ENCODE measurements around the gene FAM13A.
"Not testable (repeated sequence)": the region's sequence is repeated elsewhere in the genome, so short reads cannot be mapped to it uniquely, and the experiment has no call there.

The FAM13A gene

GRCh38 chr4:89056953-89057398 lies at the start of gene FAM13A:
FAM13A (minus strand) TSS chr4:89057185; CDS start chr4:89056964, 221 bp downstream.
- DNase-seq (ENCODE audit: low read depth in 1 of 2, low spot score in 1 of 2): no peak

DNA sequence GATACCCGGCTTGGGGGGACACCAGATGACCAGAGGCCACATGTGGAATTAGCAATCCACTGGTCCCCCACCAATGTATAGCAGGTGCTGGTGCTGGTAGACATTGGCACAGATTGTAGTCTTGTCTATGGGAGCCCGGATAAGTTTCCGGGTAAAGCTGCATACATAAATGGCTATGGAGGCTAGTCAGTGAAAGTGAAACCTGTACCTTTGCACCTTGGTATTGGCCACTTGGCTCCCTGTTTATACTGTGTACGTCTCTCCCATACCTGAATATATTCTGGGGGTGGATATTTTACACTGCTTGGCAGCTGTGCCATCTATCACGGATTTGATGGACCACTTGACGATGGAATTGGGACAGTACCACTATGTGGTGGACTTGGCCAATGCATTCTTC lies 48.7 kb upstream of the FAM13A start:
- no peak for DNase-seq (ENCODE audit: low read depth in 1 of 2, low spot score in 1 of 2)

DNA sequence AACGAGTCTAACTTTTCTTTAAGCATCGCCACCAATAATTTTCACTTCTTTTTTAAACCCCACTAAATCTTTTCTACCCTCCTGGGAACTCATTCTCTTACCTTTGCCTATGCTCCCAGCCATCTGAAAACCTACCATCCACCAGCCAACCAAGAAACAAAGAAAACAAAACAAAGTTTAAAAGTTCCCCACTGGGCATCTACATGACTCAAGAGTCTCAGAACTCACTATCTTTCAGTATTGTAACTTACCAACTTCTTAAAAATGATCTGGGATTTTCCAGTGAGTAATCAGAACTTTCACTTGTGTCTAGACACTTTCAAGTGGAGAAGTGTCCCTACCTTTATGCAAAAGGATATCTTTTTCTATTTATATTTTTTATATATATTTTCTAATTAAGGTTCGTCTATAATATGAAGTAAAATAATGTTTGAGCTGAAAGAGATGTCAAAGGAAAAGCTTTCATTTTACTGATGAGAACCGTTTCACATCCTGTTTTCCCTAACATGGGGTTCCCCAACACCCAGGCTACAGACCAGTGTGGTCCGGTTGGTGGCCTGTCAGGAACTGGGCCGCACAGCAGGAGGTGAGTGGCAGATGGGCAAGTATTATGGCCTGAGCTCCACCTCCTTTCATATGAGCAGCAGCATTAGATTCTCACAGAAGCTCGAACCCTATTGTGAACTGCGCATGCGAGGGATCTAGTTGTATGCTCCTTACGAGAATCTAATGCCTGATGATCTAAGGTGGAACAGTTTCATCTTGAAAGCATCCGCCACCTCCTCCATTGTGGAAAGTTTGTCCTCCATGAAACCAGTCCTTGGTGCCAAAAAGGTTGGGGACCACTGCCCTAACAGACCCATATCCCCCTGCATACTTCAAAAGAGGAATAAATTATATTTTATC lies 44.5 kb upstream of the FAM13A start:
- DNase-seq (ENCODE audit: low read depth in 1 of 2, low spot score in 1 of 2): no peak

DNA sequence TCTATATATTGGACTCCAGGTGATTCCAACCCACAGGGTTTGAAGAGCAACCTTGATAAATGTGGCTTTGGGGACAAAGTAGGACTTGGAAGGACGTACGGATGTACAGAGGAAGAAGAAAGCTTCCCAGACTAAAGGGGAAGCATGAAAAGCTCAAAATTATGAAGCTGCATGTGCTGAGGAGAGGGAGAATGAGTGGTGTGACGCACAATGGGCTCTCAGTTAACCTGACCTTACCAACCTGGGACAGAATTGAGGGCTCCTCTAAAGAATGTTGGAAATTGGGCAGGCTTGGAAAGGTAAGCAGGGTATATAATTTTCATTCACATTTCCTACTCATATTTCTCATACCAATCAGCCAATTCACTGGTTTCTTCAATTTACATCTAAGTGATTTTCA lies 43.9 kb upstream of the FAM13A start:
- DNase-seq (ENCODE audit: low read depth in 1 of 2, low spot score in 1 of 2): no peak

DNA sequence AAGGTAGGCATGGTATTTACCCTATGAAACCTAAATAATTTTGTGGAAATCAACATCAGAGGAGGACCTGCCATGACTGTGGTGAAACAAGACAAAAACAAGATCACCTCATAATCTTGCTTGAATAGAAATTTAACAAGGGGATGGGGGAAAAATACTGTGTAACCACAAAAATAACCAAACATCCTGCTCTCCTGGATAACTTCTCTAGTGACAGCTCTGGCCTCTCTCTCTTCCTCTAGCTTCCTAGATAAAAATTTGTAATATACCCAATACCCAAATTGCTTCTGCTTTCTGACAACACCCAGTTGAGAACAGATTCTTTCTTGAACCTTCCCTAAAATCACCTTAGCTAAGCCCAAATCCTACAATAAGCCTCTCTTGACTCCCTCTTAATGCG lies 42.5 kb upstream of the FAM13A start:
- no peak for DNase-seq (ENCODE audit: low read depth in 1 of 2, low spot score in 1 of 2)

- DNase-seq (ENCODE audit: low read depth in 1 of 2, low spot score in 1 of 2): no peak
Observed at GRCh38 chr4:89099034-89099433, 42.0 kb upstream of the FAM13A start.

DNA sequence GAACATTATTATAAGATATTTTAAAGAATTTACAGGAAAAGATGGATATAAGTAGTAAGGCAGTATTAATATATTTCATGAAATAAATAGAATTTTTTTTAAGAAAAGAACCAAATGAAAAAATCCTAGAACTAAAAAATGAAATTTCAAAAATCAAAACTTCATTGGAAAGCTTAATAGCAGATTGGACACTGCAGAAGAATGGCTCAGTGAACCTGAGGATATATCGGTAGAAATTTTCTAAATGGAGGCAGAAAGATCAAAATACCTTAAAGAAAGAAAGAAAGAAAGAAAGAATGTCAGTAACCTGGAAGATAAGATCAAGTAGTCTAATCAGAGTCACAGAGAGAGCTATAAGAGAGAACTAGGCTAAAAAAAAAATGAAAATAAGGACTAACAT lies 21.3 kb upstream of the FAM13A start:
- no peak for DNase-seq (ENCODE audit: low read depth in 1 of 2, low spot score in 1 of 2)

DNA sequence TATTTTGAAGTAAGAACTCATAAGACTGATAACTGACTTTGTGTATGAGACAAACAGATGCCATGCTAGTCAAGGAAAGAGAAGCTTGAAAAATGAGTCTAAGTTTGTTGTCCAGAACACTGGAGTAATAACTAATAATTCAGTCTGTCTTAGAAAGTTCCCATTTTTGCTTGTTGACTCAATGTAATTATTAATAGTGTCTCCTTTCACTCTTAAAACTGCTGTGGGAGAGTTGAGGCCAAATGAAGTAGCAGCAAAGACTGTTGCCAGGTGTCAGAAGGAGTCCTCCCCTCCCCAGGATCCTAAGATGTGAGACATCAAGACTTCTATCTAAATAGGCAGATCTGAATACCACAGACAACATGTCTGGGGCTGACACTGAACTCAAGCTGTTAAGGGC lies 20.8 kb upstream of the FAM13A start:
- DNase-seq (ENCODE audit: low read depth in 1 of 2, low spot score in 1 of 2): no peak

GRCh38 chr4:89072921-89073320 lies 15.9 kb upstream of the FAM13A start:
- DNase-seq (ENCODE audit: low read depth in 1 of 2, low spot score in 1 of 2): no peak

GRCh38 chr4:89071311-89071710 lies 14.3 kb upstream of the FAM13A start:
- no peak for DNase-seq (ENCODE audit: low read depth in 1 of 2, low spot score in 1 of 2)

DNA sequence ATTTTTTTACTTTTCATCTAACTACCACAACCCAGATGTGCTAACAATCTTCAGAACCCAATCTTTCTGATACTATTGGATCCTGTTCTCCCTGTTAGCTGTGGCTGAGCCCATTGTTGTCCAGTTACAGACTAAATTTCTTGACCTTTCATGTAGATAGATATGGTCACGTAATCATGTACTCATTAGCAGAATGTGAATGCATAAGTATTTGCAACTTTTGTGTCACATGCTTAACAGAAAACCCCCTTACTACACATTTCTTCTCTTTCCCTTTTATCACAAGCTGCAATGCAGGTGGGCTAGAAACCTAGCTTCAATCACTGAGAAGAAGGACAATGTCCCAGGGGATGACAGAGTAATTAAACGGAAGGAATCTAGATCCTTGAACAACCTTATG lies 13.1 kb upstream of the FAM13A start:
- no peak for DNase-seq (ENCODE audit: low read depth in 1 of 2, low spot score in 1 of 2)

DNA sequence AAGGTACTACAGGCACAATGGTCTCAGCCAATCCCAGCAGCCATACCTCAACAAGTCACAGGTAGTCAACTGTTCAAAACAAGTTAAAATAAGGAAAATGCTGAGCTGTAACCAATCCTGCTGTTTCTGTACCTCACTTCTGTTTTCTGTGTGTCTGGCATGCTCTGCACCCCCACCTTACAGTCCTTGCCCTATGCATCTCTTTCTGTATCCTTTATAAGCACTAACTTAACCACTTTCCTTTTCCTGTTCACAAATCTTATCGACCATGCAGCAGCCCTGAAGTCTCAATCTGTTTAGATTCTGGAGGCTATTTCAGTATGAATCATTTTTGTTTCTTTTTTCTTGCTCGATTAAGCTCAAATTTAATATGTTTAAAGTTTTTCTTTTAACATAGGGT lies 12.5 kb upstream of the FAM13A start:
- no peak for DNase-seq (ENCODE audit: low read depth in 1 of 2, low spot score in 1 of 2)

DNA sequence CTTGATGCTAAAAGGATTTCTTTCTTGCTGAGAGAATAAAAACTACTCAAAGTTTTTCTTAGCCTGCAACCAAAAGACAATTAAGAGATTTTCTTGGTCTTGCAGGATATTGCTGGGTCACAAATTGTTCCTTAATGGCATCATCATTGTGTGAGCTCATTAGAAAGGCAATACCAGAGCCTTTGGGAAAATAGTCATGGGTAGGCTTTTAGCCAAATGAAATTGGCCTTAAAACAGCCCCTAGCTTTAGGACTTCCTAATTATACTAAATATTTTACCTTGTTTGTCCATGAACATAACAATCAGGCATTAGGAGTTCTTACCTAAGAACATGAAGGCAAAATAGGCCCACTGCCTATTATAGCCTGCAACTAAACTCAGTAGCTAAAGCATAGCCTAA lies 10.4 kb upstream of the FAM13A start:
- no peak for DNase-seq (ENCODE audit: low read depth in 1 of 2, low spot score in 1 of 2)

GRCh38 chr4:89064848-89065247 lies 7.9 kb upstream of the FAM13A start:
- DNase-seq (ENCODE audit: low read depth in 1 of 2, low spot score in 1 of 2): no peak

- not testable (repeated sequence) for DNase-seq (ENCODE audit: low read depth in 1 of 2, low spot score in 1 of 2)
Observed at GRCh38 chr4:89057844-89058243, 859 bp upstream of the FAM13A start.

GRCh38 chr4:89056292-89056952 lies 563 bp downstream of the FAM13A start:
- no peak for DNase-seq (ENCODE audit: low read depth in 1 of 2, low spot score in 1 of 2)

DNA sequence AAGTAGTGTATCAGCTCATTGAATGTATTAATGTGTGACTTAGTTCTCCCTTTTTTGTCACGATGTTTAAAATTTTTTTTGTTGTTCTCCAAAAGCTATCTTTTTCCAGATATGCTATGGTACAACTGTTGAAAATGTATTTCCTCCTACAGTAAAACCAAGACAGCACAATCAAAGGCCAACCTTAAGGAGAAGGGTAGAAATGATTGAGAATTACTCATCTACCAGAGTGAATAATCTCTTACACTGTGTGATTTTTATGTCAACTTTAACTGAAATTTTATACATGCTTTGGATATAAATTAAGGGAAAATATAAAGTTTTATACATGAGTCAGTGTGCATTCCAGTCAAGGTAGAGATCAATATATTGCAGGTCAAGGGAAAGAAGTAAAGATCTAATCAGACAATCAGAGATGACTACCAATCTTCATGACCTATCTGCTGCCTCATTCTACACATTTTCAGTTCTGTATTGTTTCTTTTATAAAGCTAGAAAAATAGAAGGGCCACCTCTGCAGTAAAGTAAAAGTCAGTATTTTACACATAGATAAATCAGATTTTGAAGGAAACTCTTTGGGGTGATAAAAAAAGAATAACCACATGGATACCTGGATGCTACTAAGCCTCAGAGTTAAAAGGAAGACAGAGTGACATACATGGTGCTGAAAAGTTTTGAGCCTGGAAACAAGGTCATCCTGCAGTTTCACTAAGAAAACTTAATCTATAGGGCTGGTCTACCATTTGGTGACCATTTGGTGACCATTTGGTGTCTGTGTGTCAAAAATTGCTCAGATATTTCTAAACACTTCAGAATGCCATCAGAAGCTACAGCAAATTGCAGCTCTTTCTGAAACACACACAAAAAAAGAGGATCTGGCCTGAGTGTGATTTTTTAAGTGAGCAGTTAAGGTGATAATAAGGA lies 1.6 kb downstream of the FAM13A start:
- no peak for DNase-seq (ENCODE audit: low read depth in 1 of 2, low spot score in 1 of 2)

- DNase-seq (ENCODE audit: low read depth in 1 of 2, low spot score in 1 of 2): no peak
Observed at GRCh38 chr4:89054627-89055026, 2.4 kb downstream of the FAM13A start.

GRCh38 chr4:89049853-89050252 lies 7.1 kb downstream of the FAM13A start:
- no peak for DNase-seq (ENCODE audit: low read depth in 1 of 2, low spot score in 1 of 2)

DNA sequence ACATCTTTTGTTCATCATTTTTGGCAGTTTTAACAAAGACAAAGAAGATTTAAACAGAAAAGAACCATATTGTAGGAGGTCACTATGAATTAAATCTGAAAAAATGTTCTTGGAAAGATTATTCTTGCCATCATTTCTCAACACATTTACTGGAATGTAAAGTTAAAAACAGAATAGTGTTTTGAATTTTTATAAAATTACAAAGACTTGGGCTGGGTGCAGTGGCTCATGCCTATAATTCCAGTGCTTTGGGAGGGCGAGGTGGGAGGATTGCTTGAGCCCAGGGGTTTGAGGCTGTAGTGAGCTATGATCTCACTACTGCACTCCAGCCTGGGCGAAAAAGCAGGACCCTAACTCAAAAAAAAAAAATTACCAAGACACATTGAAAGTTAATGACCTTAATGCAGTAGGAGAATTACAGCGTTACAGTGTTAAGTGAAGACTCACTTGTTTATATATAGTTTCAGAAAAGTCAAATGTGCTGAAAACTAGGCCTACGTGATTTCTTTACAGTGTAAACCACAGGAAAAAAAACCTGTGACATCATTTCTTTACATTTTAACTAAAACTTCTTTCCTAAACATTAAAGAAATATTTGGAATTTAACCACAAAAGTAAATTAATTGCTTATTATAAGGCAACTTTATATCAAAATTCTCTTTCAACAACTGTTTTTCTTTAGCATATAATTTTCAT lies 7.9 kb downstream of the FAM13A start:
- DNase-seq (ENCODE audit: low read depth in 1 of 2, low spot score in 1 of 2): no peak

Measured in stimulated activated CD4-positive, alpha-beta T cell treated with anti-CD3 and anti-CD28 coated beads, Interleukin-15, amount 100 ng/mL, for 1 hour (primary cell).